ENCODE data around the gene MRPS22.

Gene MRPS22

DNA sequence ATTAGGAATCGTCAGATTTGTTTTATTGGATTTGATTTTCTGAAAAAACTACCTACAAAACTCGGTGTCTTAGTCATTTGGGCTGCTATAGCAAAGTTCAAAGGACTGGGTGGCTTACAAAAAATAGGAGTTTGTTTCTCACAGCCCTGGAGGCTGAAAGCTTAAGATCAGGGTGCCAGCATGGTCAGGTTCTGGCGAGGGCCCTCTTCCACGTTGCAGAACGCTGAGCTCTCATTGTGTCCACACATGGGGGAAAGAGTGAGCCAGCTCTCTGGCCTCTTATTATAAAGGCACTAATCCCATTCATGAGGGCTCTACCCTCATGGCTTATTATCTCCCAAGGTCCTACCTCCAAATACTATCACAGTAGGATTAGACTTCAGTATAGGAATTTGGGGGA lies 40.6 kb upstream of the MRPS22 start:
- Histone ChIP-seq H3K9me3 (ENCODE audit: control insufficient read depth, low read depth, low read length) (no peaks in the 10 kb centered on the region), H3K4me3 (ENCODE audit: low read length) (no peak overlapping the region), H3K4me1 (ENCODE audit: control insufficient read depth, low read depth, low read length) (peaks cover 6% of the 10 kb centered on the region), H3K9ac (ENCODE audit: low read length) (no peak overlapping the region), H3K27ac (ENCODE audit: low read length) (no peak overlapping the region), H3K36me3 (ENCODE audit: control insufficient read depth, low read depth, low read length) (no peaks in the 10 kb centered on the region), H3K27me3 (ENCODE audit: control insufficient read depth, insufficient read depth, low read length) (no peaks in the 10 kb centered on the region)

GRCh38 chr3:139304383-139304782 lies 39.4 kb upstream of the MRPS22 start:
- H3K4me3 ChIP-seq (ENCODE audit: low read length), result no peak overlapping the region
- H3K36me3 ChIP-seq (ENCODE audit: control insufficient read depth, low read depth, low read length), result no peaks in the 10 kb centered on the region
- H3K9me3 ChIP-seq (ENCODE audit: control insufficient read depth, low read depth, low read length), result no peaks in the 10 kb centered on the region
- H3K4me1 ChIP-seq (ENCODE audit: control insufficient read depth, low read depth, low read length), result peaks cover 3% of the 10 kb centered on the region
- no peak overlapping the region for H3K27ac ChIP-seq (ENCODE audit: low read length)
- no peak overlapping the region for H3K9ac ChIP-seq (ENCODE audit: low read length)
- no peaks in the 10 kb centered on the region for H3K27me3 ChIP-seq (ENCODE audit: control insufficient read depth, insufficient read depth, low read length)

- Histone ChIP-seq H3K27me3 (ENCODE audit: control insufficient read depth, insufficient read depth, low read length) (no peaks in the 10 kb centered on the region), H3K27ac (ENCODE audit: low read length) (no peak overlapping the region), H3K4me1 (ENCODE audit: control insufficient read depth, low read depth, low read length) (peaks cover 3% of the 10 kb centered on the region), H3K36me3 (ENCODE audit: control insufficient read depth, low read depth, low read length) (no peaks in the 10 kb centered on the region), H3K9me3 (ENCODE audit: control insufficient read depth, low read depth, low read length) (no peaks in the 10 kb centered on the region), H3K9ac (ENCODE audit: low read length) (no peak overlapping the region), H3K4me3 (ENCODE audit: low read length) (no peak overlapping the region)
These were observed 37.7 kb upstream of the MRPS22 start for GRCh38 chr3:139306078-139306477.

DNA sequence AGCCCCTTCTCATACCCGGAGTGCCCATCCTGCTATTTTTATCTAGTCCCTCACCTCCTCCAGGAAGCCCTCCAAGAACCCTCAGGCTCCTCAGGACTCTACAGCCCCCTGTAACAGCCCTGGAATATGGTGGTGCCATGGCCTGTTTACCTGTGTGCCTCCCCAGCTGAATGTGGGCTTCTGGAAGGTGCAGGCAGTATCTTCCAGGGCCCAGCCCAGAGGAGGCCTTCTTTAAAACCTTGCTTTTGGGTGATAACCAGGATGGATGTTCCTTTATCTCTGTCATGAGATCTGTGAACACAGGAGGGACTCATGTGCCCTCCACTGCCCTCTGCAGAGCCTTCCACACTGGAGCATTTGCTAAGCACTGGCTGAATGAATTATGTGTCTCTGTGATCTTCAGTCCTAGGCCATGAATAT lies 36.7 kb upstream of the MRPS22 start:
- H3K27me3 ChIP-seq (ENCODE audit: control insufficient read depth, insufficient read depth, low read length), result no peaks in the 10 kb centered on the region
- no peaks in the 10 kb centered on the region for H3K9me3 ChIP-seq (ENCODE audit: control insufficient read depth, low read depth, low read length)
- H3K4me1 ChIP-seq (ENCODE audit: control insufficient read depth, low read depth, low read length), result peaks cover 3% of the 10 kb centered on the region
- H3K27ac ChIP-seq (ENCODE audit: low read length), result no peak overlapping the region
- no peaks in the 10 kb centered on the region for H3K36me3 ChIP-seq (ENCODE audit: control insufficient read depth, low read depth, low read length)
- H3K4me3 ChIP-seq (ENCODE audit: low read length), result no peak overlapping the region
- no peak overlapping the region for H3K9ac ChIP-seq (ENCODE audit: low read length)

DNA sequence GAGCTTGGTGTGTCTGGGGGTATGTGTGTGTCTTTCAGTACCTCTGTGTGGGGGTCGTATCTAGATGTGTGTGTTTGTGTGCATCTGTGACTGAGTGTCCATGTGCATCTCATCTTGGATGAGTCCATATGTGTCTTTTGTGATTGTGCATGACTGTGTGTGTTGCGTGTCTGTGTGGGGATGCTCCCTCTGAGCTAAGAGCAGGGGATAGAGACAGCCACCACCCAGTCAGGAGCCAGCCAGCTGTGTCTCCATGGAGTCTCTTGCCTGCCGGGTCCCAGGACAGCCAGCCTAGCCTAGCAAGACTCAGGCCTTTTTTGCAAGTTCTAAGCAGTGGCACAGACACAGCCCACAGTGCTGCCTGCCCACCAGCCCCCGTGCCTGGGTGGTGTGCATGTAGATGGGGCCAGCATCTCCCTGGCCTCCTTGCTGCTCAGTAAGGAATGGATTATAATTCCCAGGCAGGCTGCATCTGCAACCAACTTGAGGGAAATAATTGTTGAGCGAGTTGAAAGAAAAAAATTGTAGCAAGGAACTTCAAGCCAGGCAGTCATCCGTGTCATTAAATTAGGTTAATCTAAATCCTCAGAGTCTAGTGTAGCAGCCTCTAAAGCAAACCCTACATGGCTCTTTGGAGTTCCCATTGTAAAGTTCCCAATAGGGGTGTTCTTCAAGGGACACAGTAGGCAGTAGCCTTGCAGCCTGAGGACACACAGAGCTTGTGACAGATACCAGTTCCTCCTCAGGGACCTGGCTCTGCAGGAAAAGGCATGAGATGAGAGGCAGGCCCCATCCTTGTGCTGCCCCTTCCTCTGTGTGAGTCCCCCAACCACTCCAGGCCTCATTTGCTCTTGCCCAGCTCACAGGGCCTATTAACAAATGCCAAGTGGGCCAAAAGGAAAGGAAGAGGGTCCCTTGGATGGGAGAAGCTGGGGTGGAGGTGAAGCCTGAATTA lies 35.9 kb upstream of the MRPS22 start:
- Histone ChIP-seq H3K36me3 (ENCODE audit: control insufficient read depth, low read depth, low read length) (no peaks in the 10 kb centered on the region), H3K9ac (ENCODE audit: low read length) (no peak overlapping the region), H3K4me1 (ENCODE audit: control insufficient read depth, low read depth, low read length) (peaks cover 3% of the 10 kb centered on the region), H3K27ac (ENCODE audit: low read length) (no peak overlapping the region), H3K9me3 (ENCODE audit: control insufficient read depth, low read depth, low read length) (no peaks in the 10 kb centered on the region), H3K4me3 (ENCODE audit: low read length) (no peak overlapping the region), H3K27me3 (ENCODE audit: control insufficient read depth, insufficient read depth, low read length) (no peaks in the 10 kb centered on the region)

DNA sequence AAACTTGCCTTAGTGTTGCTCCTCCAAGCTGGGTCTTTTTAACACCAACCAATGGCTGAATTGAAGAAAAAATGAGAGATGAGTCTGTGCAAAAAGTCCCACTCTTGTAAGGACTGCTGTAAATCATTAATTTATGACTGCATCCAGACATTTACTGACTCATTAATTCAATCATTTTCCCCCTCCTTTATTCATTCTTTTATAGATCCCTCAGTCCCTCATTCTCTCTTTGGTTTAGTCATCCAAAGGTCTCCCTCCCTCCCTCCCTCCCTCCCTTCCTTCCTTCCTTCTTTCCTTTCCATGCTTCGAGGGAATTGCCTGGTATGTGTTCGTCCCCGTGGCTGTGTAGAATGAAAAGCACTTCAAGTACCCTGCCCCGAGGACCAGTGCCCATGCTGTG lies 35.3 kb upstream of the MRPS22 start:
- no peak overlapping the region for H3K27ac ChIP-seq (ENCODE audit: low read length)

DNA sequence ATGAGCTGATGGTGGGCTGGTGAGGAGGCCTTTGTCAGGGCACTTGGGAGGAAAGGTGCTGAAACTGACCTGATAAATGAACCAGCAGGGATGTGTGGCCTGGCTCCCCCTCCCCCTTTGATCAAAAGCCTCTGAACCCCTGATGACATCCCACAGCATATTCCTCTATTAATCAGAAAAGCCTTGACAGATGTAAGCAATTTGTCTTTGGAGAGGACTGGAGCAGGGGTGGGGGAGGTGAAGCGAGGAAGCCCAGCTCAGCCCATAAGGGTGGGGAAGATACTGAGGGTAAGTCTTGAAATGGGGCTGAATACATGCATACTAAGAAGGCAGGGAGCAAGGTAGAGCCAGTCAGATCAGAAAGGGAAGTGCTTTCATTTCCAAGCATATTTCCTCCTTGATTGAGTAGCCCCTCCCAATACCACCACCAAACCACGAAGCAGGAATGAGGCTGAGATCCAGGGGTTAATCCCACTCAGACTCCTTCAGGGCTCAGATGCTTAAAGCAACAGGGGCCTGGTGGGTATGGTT lies 34.7 kb upstream of the MRPS22 start:
- Histone ChIP-seq H3K4me1 (ENCODE audit: control insufficient read depth, low read depth, low read length) (peaks cover 3% of the 10 kb centered on the region), H3K36me3 (ENCODE audit: control insufficient read depth, low read depth, low read length) (no peaks in the 10 kb centered on the region), H3K4me3 (ENCODE audit: low read length) (no peak overlapping the region)

More for the DNA sequence above, 35.3 kb upstream of the MRPS22 start:
- Histone ChIP-seq H3K27me3 (ENCODE audit: control insufficient read depth, insufficient read depth, low read length) (no peaks in the 10 kb centered on the region), H3K4me3 (ENCODE audit: low read length) (no peak overlapping the region), H3K4me1 (ENCODE audit: control insufficient read depth, low read depth, low read length) (peaks cover 3% of the 10 kb centered on the region), H3K9me3 (ENCODE audit: control insufficient read depth, low read depth, low read length) (no peaks in the 10 kb centered on the region), H3K36me3 (ENCODE audit: control insufficient read depth, low read depth, low read length) (no peaks in the 10 kb centered on the region), H3K9ac (ENCODE audit: low read length) (no peak overlapping the region)

GRCh38 chr3:139309880-139310279 lies 33.9 kb upstream of the MRPS22 start:
- no peaks in the 10 kb centered on the region for H3K9me3 ChIP-seq (ENCODE audit: control insufficient read depth, low read depth, low read length)
- H3K9ac ChIP-seq (ENCODE audit: low read length), result no peak overlapping the region
- peaks cover 6% of the 10 kb centered on the region for H3K4me1 ChIP-seq (ENCODE audit: control insufficient read depth, low read depth, low read length)
- H3K36me3 ChIP-seq (ENCODE audit: control insufficient read depth, low read depth, low read length), result no peaks in the 10 kb centered on the region
- H3K4me3 ChIP-seq (ENCODE audit: low read length), result no peak overlapping the region
- no peak overlapping the region for H3K27ac ChIP-seq (ENCODE audit: low read length)
- H3K27me3 ChIP-seq (ENCODE audit: control insufficient read depth, insufficient read depth, low read length), result no peaks in the 10 kb centered on the region

More for the DNA sequence above, 34.7 kb upstream of the MRPS22 start:
- Histone ChIP-seq H3K9me3 (ENCODE audit: control insufficient read depth, low read depth, low read length) (no peaks in the 10 kb centered on the region), H3K9ac (ENCODE audit: low read length) (no peak overlapping the region), H3K27ac (ENCODE audit: low read length) (no peak overlapping the region), H3K27me3 (ENCODE audit: control insufficient read depth, insufficient read depth, low read length) (no peaks in the 10 kb centered on the region)

DNA sequence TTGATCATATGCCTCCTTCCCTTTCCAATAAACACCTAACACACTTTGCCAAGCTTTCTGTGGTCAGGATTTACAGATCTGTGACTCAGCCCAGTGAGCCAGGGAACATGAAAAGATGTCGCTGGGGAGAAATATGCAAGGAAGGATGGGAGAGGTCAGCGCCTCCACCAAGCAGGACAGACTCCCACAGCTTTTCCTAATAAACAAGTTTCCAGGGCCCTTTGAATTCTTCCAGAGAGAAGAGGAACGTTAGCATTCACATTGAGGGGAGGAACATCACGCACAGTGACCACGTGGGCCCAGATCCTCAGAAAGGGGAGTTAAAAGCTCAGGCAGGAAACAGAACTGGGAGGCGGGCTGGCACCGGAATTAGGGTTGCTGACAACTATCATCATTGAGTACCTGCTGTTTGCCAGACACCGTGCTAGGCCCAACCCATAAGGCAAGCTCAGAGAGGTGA lies 33.3 kb upstream of the MRPS22 start:
- Histone ChIP-seq H3K27ac (ENCODE audit: low read length) (no peak overlapping the region), H3K9me3 (ENCODE audit: control insufficient read depth, low read depth, low read length) (no peaks in the 10 kb centered on the region), H3K4me3 (ENCODE audit: low read length) (no peak overlapping the region), H3K27me3 (ENCODE audit: control insufficient read depth, insufficient read depth, low read length) (no peaks in the 10 kb centered on the region), H3K4me1 (ENCODE audit: control insufficient read depth, low read depth, low read length) (peaks cover 6% of the 10 kb centered on the region), H3K9ac (ENCODE audit: low read length) (no peak overlapping the region), H3K36me3 (ENCODE audit: control insufficient read depth, low read depth, low read length) (no peaks in the 10 kb centered on the region)

- Histone ChIP-seq H3K27ac (ENCODE audit: low read length) (no peak overlapping the region), H3K4me1 (ENCODE audit: control insufficient read depth, low read depth, low read length) (peaks cover 5% of the 10 kb centered on the region), H3K36me3 (ENCODE audit: control insufficient read depth, low read depth, low read length) (no peaks in the 10 kb centered on the region), H3K9me3 (ENCODE audit: control insufficient read depth, low read depth, low read length) (no peaks in the 10 kb centered on the region), H3K4me3 (ENCODE audit: low read length) (no peak overlapping the region), H3K9ac (ENCODE audit: low read length) (no peak overlapping the region), H3K27me3 (ENCODE audit: control insufficient read depth, insufficient read depth, low read length) (no peaks in the 10 kb centered on the region)
These were observed 32.3 kb upstream of the MRPS22 start for GRCh38 chr3:139311557-139311956.

DNA sequence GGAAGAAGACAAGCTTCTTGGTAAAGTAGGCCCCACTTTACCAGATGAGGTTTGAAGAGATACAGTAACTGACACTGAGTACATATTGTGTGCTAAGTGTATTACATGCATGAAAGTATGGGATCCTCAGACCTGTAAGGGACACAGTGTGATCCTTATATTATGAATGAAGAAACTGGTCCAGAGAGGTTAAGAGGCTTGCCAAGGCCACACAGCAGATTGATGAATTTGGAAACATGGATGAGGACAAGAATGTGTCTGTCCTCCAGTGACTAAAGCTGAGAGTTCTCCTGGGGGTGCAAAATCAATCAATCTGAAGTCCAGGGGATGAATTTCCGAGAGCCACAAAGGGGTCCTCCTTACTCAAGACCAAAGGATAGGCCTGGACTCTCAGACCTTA lies 31.4 kb upstream of the MRPS22 start:
- Histone ChIP-seq H3K4me1 (ENCODE audit: control insufficient read depth, low read depth, low read length) (peaks cover 3% of the 10 kb centered on the region), H3K9ac (ENCODE audit: low read length) (no peak overlapping the region)

GRCh38 chr3:139312959-139313358 lies 30.9 kb upstream of the MRPS22 start:
- Histone ChIP-seq H3K27me3 (ENCODE audit: control insufficient read depth, insufficient read depth, low read length) (no peaks in the 10 kb centered on the region), H3K9me3 (ENCODE audit: control insufficient read depth, low read depth, low read length) (no peaks in the 10 kb centered on the region), H3K4me1 (ENCODE audit: control insufficient read depth, low read depth, low read length) (peaks cover 3% of the 10 kb centered on the region), H3K36me3 (ENCODE audit: control insufficient read depth, low read depth, low read length) (no peaks in the 10 kb centered on the region), H3K27ac (ENCODE audit: low read length) (no peak overlapping the region), H3K4me3 (ENCODE audit: low read length) (no peak overlapping the region), H3K9ac (ENCODE audit: low read length) (no peak overlapping the region)

More for the DNA sequence above, 31.4 kb upstream of the MRPS22 start:
- H3K36me3 ChIP-seq (ENCODE audit: control insufficient read depth, low read depth, low read length), result no peaks in the 10 kb centered on the region
- H3K4me3 ChIP-seq (ENCODE audit: low read length), result no peak overlapping the region
- no peaks in the 10 kb centered on the region for H3K27me3 ChIP-seq (ENCODE audit: control insufficient read depth, insufficient read depth, low read length)
- H3K9me3 ChIP-seq (ENCODE audit: control insufficient read depth, low read depth, low read length), result no peaks in the 10 kb centered on the region
- no peak overlapping the region for H3K27ac ChIP-seq (ENCODE audit: low read length)

Measured in iPS-18a (cell line).